GM18873 (cell line): ENCODE measurements around the gene TMEM18.
A peak's percentile ranks its signal among the peaks of the same experiment; 100 is the strongest.
"Not testable (repeated sequence)": the region's sequence is repeated elsewhere in the genome, so short reads cannot be mapped to it uniquely, and the experiment has no call there.

ENCODE experiments used
- ATAC-seq: cut with Tn5 transposase; IDR thresholded peaks from one replicate; pipeline ENCODE4 v1.9.1; 2021; ENCODE audit warnings: mild to moderate bottlenecking, moderate library complexity, moderate number of reproducible peaks; ENCODE audit not compliant: unreplicated experiment, low FRiP score

TMEM18 gene

GRCh38 chr2:677056-677958, at the start of gene TMEM18:
TSS of gene TMEM18 (minus strand) at chr2:677406. CDS start at chr2:677345, 61 bp downstream.
- ATAC-seq = peak; percentile 55

GRCh38 chr2:726169-726568, 49.0 kb upstream of the TMEM18 start:
- peak; percentile 68 for ATAC-seq

GRCh38 chr2:725468-725867, 48.3 kb upstream of the TMEM18 start:
- no peak for ATAC-seq

GRCh38 chr2:723761-724160, 46.6 kb upstream of the TMEM18 start:
- no peak for ATAC-seq

- no peak for ATAC-seq
Measured at GRCh38 chr2:720842-721241, 43.6 kb upstream of the TMEM18 start.

DNA sequence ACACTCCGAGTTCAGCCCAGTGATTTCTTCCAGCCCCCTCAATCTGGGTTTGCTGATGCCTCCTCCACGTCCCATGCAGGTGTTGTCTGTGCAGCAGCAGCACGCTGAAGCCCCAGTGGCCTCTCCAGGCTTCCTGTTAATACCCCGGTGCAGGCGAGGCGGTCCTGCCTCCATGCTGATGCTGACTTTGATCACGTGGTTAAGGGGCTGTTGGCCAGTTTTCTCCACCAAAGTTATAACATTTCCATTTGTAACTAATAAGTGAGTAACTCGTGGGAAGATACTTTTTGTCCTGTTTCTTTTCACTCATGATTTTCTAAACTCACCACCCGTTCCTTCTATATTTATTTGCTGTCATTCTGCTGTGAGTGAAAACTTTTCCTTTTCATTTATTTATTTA, 42.5 kb upstream of the TMEM18 start:
- no peak for ATAC-seq

GRCh38 chr2:719191-719590, 42.0 kb upstream of the TMEM18 start:
- no peak for ATAC-seq

GRCh38 chr2:717661-718060, 40.5 kb upstream of the TMEM18 start:
- no peak for ATAC-seq

GRCh38 chr2:715854-716560, 38.8 kb upstream of the TMEM18 start:
- no peak for ATAC-seq

- ATAC-seq = no peak
Measured at GRCh38 chr2:715038-715437, 37.8 kb upstream of the TMEM18 start.

DNA sequence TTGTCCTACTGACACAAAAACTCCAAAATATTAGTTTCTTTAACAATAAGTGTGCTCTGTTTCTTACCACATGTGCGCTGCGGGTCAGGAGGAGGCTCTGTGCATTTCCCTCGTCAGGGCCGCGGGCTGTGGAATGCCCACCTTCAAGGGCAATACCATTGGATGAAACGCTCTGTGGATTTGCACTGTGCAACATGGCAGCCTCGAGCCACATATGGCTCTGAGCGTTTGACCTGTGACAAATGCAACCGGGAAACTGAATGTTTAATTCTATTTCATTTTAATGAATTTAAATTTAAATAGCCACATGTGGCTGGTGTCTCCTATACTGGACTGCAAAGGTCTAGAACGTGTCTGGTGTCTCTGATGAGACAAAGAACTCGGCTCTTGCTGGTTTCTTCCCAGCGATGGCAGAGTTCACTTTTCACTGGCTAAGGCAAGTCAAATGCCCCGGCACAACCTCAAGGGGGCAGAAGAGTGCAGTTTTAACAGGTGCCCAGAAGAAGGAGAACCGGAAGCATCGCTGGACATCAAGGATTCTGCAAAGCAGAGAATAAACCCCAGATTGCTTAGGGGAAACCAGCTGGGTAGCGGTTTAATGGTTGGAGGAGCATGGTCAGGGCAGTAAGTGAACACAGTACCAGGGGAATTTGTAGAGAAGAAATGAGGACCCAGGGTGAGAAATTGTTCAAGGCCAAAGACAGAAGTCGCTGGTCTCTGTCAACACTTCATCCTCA, 37.0 kb upstream of the TMEM18 start:
- peak; percentile 98 for ATAC-seq

- ATAC-seq = no peak
Measured at GRCh38 chr2:710867-711665, 33.9 kb upstream of the TMEM18 start.

DNA sequence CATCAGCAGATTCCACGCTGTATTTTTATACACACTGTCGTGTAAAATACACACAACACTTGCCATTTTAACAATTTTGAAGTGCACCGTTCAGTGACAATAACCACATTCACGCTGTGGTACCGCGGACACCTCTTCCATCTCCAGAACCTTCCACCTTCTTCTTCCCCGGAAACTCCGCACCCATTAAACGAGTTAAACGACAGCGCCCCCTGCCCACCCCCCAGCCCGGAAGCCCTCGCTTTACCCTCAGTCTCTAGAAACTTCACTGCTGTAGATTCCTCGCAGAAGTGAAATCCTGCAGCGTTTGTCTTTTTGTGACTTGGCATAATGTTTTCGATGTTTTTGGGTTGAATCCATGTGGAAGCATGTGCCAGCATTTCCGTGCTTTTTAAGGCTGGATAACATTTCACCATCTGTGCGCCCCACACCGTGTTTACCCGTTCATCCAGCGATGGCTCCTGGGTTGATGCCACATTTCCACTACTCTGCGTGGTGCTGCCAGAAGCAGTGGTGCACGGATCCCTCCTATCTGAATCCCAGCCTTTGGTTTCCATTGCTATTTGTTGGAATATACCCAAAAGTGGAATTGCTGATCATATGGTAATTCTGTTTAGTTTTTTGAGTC, 32.0 kb upstream of the TMEM18 start:
- ATAC-seq = no peak

- no peak for ATAC-seq
Measured at GRCh38 chr2:708667-709066, 31.5 kb upstream of the TMEM18 start.

DNA sequence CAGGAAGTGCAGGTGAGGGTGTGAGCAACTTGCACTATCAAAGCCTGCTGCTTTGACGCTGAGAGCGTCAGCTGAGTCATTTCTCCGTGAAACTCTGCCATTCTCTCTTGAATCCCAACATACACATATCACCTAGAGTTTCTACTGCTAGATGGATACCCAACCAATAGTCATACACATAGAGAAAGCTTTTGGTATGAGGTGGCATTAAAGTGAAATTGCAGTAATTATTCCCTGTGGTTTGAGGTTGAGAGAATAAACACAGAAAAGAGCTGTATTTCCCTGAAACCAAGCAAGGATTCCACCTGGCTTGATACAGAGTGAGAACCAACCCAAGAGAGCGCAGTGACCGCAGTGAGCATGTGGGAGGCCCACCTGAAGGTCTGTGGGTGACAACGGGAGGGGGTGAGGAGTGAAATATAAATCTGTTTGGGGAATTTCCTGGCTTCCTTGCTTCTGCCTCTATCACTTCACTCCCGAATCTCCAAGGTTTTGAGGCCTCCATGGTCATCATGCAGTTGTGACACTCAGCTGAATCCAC, 28.8 kb upstream of the TMEM18 start:
- ATAC-seq = peak; percentile 96

- ATAC-seq = not testable (repeated sequence)
Measured at GRCh38 chr2:702765-703164, 25.6 kb upstream of the TMEM18 start.

GRCh38 chr2:696999-697627, 19.9 kb upstream of the TMEM18 start:
- no peak for ATAC-seq

DNA sequence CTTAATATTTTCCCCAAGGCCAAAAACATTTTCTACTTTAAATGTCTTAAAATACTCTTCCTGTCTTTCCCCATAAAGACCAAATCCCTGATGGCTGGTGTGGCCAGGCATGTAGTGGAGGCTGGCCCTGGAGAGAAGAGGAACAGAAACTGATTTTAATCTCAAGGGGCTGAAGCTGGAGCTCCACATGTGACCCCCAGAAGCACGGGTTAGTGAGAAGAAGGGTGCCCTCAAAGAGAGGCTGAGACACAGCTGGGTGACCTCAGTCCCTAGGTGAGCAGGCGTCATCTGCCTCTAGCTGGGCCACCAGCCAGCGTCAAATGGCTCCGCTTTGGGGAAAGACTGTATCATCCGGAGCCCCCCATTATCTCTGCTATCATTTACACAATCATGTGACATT, 19.3 kb upstream of the TMEM18 start:
- peak; percentile 94 for ATAC-seq

GRCh38 chr2:694906-695510, 17.8 kb upstream of the TMEM18 start:
- ATAC-seq = no peak
